Measurements from ENCODE around the gene TACC2.

TACC2 gene

DNA sequence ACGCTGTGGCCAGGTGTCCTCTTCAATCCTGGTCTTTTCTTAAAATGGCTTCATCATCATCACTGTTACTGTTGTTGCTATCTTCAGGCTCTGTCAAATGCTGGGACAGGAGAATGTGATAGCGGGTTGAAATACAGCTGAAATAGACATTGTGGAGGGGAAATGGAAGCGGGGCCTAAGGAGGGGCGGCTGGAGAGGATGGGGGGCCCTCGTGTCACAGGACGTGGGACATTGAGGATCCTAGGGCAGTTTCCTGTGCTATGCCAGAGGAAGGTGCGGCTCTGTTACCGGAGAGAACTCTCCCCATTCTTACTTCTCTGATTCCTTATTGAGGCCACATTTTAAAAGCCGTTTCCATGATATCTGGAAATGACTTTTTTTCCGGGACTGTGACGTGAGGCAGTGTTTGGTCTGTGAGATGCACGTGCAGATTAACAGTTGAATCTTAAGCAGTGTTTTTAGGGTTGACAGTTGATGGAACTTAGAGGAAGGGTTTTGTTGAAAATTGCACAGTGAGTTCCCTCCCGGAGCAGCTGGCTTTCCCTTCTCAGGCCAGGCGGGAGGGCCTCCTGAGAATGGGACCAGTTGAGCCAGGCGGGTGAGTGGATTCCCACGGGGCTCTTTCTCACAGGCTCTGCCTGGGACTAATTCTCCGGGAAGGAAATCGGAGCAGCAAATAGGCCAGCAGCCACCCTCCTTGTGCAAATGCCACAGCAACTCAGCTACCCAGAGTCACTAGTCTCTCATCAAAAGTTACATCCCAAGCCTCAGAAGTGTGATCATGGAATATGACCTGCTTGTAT lies 125.2 kb downstream of the TACC2 start:
- no peak for TF ChIP-seq Cebpa-rat (IDR thresholded peaks at IDR 0.05)
- H3K9me3 ChIP-seq: peaks cover 13% of the 10 kb centered on the region; the same call in 1 of the 2 replicates
- peaks cover 12% of the 10 kb centered on the region; the same call in 1 of the 2 replicates for H3K4me1 ChIP-seq
- H3K27me3 ChIP-seq: peaks cover 52% of the 10 kb centered on the region
- peak overlapping the region; percentile 71 for H3K4me3 ChIP-seq
- no peak overlapping the region; the same call in 1 of the 2 replicates for H3K9ac ChIP-seq
- peak overlapping the region; percentile 88 for H3K4me2 ChIP-seq
- H3K36me3 ChIP-seq: no peaks in the 10 kb centered on the region
- no peaks in the 10 kb centered on the region for H4K20me1 ChIP-seq
- no peak overlapping the region for H3K27ac ChIP-seq

DNA sequence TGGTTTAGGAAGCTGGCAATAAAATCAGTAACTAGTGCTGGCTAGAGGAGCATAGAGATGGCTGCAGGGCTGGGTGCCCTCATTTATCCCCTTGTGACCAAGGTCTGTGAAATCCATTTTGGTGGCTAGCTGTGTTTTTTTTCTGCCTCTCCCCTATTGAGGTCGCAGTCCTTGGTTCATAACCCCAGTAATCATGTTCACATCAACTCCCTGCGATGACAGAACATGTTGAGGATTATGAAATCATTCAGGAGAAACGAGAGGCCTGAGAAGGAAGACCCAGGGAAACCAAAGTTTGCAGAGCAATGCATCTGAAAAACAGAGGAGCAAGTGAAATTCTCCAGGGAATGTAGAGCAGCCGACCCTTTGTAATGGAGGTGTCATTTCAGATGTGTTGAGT lies 126.9 kb downstream of the TACC2 start:
- Histone ChIP-seq H3K4me1 (peaks cover 12% of the 10 kb centered on the region; the same call in 1 of the 2 replicates), H3K36me3 (no peaks in the 10 kb centered on the region), H3K4me3 (no peak overlapping the region), H3K9ac (no peak overlapping the region), H4K20me1 (no peaks in the 10 kb centered on the region), H3K4me2 (no peak overlapping the region), H3K27me3 (peaks cover 50% of the 10 kb centered on the region), H3K27ac (no peak overlapping the region), H3K9me3 (peaks cover 13% of the 10 kb centered on the region; the same call in 1 of the 2 replicates)
- TF ChIP-seq Cebpa-rat (IDR thresholded peaks at IDR 0.05): no peak

DNA sequence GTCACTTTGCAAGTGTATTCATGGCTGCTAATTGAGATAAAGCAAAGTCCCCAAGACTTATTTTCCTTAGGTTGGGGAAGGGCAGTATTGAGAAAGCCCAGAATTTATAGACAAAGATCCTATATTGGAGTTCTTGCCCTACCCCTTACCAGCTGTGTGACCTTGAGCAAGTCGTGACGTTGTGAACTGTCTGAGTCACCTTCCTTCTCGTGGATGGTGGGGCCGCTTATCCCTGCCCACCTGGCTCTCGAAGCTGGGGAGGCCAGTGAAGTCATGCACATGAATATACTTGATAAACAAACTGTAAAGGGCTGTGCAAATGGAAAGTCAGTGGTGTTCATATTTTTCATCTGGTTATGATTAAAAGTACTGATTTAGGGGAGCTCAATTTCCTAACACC lies 127.4 kb downstream of the TACC2 start:
- H3K4me2 ChIP-seq: no peak overlapping the region
- peaks cover 46% of the 10 kb centered on the region for H3K27me3 ChIP-seq
- H3K9me3 ChIP-seq: peaks cover 13% of the 10 kb centered on the region; the same call in 1 of the 2 replicates
- H4K20me1 ChIP-seq: no peaks in the 10 kb centered on the region
- no peaks in the 10 kb centered on the region for H3K36me3 ChIP-seq
- H3K9ac ChIP-seq: no peak overlapping the region
- no peak overlapping the region for H3K27ac ChIP-seq
- H3K4me3 ChIP-seq: no peak overlapping the region
- peaks cover 12% of the 10 kb centered on the region; the same call in 1 of the 2 replicates for H3K4me1 ChIP-seq
- TF ChIP-seq Cebpa-rat (IDR thresholded peaks at IDR 0.05): no peak

DNA sequence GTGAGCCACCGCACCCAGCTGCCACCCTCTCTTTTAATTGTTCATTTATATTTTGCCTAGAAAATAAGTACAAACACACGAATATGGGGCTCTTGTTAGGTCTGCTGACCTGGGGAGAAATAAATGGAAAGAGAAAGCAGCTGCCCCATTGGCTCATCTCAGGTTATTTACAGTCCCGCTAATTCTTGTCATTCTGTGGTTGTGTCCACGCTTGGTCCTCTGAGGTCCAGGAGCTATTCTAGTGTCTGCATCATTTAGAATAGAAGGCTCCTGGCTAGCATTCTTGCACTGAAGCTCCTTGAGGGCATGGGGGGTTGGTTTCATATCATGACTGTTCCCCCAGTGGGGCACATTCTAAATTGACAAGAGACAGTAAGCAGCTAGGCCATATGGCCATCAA lies 128.5 kb downstream of the TACC2 start:
- Histone ChIP-seq H3K4me1 (peaks cover 14% of the 10 kb centered on the region), H3K9ac (no peak overlapping the region), H3K9me3 (peaks cover 12% of the 10 kb centered on the region; the same call in 1 of the 2 replicates), H3K36me3 (no peaks in the 10 kb centered on the region), H4K20me1 (no peaks in the 10 kb centered on the region), H3K4me3 (no peak overlapping the region), H3K27me3 (peaks cover 37% of the 10 kb centered on the region), H3K4me2 (no peak overlapping the region), H3K27ac (no peak overlapping the region)
- TF ChIP-seq Cebpa-rat (IDR thresholded peaks at IDR 0.05): no peak

DNA sequence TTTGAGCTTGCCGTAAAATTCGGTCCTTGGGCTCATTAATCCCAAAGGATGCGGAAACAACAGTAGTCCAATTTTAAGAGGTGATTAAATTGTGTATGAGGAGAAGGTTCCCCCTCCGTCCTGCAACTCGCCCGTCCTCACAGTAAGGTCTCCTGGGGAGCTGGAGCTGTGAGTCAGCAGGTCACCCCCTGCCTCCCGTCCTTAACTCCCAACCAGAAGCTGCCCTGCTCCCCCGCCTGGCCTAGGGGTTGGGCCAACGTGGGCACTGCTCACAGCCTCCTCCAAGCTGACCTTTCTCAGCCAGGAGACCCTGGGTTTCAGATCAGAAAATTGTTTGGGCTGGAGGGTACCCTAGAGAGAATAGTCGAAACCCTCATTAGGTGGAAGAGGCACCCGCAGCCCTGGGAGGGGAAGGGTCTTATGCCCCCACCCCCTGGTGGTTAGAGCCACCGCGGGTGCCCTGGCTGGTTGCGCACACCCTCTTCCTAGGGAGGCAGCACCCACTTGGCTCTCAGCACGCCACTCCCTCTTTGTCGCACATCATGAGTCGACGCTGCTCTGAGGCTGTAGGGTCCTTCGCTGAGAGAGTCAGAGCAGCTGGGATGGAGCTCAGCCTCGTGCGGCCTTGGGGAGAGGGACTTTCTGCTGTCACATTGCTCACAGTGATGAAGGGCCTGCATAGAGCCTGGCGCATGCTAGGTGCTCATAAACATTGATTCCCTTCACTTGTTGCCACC lies 131.2 kb downstream of the TACC2 start:
- no peak overlapping the region for H3K27ac ChIP-seq
- peaks cover 19% of the 10 kb centered on the region for H3K4me1 ChIP-seq

DNA sequence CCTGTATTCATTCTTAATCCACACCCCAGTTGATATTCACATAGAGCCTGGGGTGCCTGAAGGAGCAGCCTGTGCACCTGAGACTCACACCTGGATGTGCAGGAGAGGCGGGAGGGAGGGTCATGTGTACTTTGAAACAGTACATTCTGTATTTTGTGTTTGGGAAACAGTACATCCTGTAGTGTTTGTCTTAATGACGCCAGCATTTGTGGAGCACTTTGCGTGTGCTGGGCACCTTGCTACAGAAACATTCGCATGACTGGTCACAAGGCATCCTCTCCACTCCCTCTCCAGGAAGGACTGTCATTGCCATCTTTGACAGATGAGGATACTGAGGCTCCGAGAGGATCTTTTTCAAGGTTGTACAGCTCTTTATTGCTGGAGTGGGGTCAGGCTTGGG lies 132.1 kb downstream of the TACC2 start:
- Histone ChIP-seq H3K4me3 (no peak overlapping the region), H3K27me3 (0 out of 2 replicates have a peak, but pooled peaks cover 1% of the 10 kb centered on the region), H3K27ac (no peak overlapping the region), H3K9ac (no peak overlapping the region), H3K4me1 (peaks cover 15% of the 10 kb centered on the region), H3K9me3 (no peaks in the 10 kb centered on the region), H3K4me2 (no peak overlapping the region), H4K20me1 (no peaks in the 10 kb centered on the region), H3K36me3 (no peaks in the 10 kb centered on the region)
- no peak for TF ChIP-seq Cebpa-rat (IDR thresholded peaks at IDR 0.05)

More for the DNA sequence above, 131.2 kb downstream of the TACC2 start:
- H3K9me3 ChIP-seq: no peaks in the 10 kb centered on the region
- H3K4me2 ChIP-seq: no peak overlapping the region
- peaks cover 10% of the 10 kb centered on the region; the same call in 1 of the 2 replicates for H3K27me3 ChIP-seq
- H4K20me1 ChIP-seq: no peaks in the 10 kb centered on the region
- H3K9ac ChIP-seq: no peak overlapping the region
- TF ChIP-seq Cebpa-rat (IDR thresholded peaks at IDR 0.05): no peak
- H3K4me3 ChIP-seq: no peak overlapping the region
- H3K36me3 ChIP-seq: no peaks in the 10 kb centered on the region

DNA sequence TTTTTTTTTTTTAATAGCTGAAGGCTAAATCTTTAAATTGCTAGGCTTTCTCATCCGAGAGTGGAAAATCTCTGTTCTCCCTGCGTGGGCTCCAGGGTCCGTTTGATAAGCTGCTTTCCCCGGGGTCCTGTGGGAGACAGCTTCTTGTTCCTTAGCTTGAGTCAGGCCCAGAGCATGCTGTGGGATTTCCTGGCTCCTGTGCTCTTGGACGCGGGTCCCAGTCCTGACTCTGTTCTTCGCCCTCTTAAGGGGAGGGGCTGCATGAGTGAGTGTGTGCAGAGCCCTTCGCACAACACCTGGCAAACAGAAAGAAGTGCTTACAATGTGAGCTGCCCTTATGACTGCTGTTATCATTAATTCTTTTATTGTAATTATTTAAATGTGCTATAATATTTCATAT lies 133.5 kb downstream of the TACC2 start:
- no peak overlapping the region for H3K9ac ChIP-seq
- no peak overlapping the region for H3K4me3 ChIP-seq
- H3K27me3 ChIP-seq: no peaks in the 10 kb centered on the region
- H3K4me2 ChIP-seq: peak overlapping the region; percentile 36; the same call in 1 of the 2 replicates
- no peaks in the 10 kb centered on the region for H3K9me3 ChIP-seq
- no peaks in the 10 kb centered on the region for H3K36me3 ChIP-seq
- TF ChIP-seq Cebpa-rat (IDR thresholded peaks at IDR 0.05): no peak
- no peaks in the 10 kb centered on the region for H4K20me1 ChIP-seq
- H3K27ac ChIP-seq: no peak overlapping the region
- H3K4me1 ChIP-seq: peaks cover 14% of the 10 kb centered on the region

DNA sequence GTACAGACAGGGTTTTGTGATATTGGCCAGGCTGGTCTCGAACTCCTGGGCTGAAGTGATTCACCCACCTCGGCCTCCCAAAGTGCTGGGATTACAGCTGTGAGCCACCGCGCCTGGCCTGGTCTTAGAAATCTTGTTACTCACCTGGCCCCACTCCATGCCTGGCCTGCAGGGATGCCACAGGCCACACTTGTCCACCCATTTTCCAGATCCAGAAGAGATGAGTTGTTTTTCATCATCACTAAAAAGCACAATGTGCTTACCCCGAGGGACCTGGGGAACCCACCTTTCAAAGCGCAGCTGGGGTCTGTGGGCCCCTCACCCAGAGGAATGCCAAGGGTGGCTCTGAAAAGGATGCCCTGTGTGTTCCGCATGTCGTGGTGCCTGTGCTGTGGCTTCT lies 134.2 kb downstream of the TACC2 start:
- H3K27ac ChIP-seq: no peak overlapping the region
- no peak overlapping the region for H3K4me3 ChIP-seq
- no peak overlapping the region for H3K9ac ChIP-seq
- H3K4me1 ChIP-seq: peaks cover 15% of the 10 kb centered on the region
- H3K9me3 ChIP-seq: no peaks in the 10 kb centered on the region
- H4K20me1 ChIP-seq: no peaks in the 10 kb centered on the region
- no peaks in the 10 kb centered on the region for H3K27me3 ChIP-seq
- H3K36me3 ChIP-seq: no peaks in the 10 kb centered on the region
- H3K4me2 ChIP-seq: no peak overlapping the region
- TF ChIP-seq Cebpa-rat (IDR thresholded peaks at IDR 0.05): no peak

DNA sequence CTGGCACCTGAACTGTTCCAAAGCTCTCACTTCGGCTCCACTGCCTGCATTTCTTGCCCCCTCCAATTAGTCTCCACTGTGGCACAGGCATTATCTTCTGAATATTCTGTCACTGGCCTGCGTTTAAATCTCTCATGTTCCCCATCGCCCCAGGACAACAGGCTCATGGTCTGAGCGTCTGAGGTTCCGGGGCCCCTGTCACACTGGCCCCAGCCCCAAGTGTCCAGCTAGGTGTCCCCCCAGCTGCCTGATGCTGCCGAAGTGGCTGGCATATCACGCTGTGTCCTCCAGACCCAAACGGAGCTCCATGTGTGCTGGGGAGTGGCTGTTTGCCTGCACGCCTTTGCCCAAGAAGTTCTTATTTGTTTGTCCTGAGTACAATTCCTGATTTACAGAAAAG lies 135.4 kb downstream of the TACC2 start:
- Histone ChIP-seq H3K4me3 (no peak overlapping the region), H3K36me3 (no peaks in the 10 kb centered on the region), H3K4me1 (peaks cover 11% of the 10 kb centered on the region), H3K27me3 (no peaks in the 10 kb centered on the region), H3K27ac (no peak overlapping the region), H4K20me1 (no peaks in the 10 kb centered on the region), H3K9me3 (no peaks in the 10 kb centered on the region), H3K9ac (no peak overlapping the region), H3K4me2 (no peak overlapping the region)
- no peak for TF ChIP-seq Cebpa-rat (IDR thresholded peaks at IDR 0.05)

DNA sequence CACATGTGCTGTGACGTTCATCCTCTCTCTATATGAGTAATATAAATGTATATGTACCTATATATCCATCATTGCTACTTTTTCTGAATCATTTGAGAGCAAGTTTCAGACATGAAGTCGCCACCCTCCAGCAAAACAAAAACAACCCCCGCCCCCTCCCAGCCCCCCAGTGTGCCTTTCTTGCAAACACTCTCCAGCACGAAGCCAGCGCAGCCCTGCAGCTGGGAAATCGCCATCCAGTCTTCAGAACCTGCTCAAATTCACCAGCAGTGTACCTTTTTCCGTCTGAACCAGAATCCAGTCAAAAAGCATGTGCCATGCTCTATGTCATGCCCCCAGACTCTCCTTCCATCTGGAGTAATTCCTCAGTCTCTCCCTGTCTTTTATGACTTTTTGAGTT lies 135.8 kb downstream of the TACC2 start:
- no peaks in the 10 kb centered on the region for H3K9me3 ChIP-seq
- peaks cover 11% of the 10 kb centered on the region for H3K4me1 ChIP-seq
- TF ChIP-seq Cebpa-rat (IDR thresholded peaks at IDR 0.05): no peak
- no peaks in the 10 kb centered on the region for H4K20me1 ChIP-seq
- H3K9ac ChIP-seq: no peak overlapping the region
- no peak overlapping the region for H3K4me3 ChIP-seq
- H3K4me2 ChIP-seq: no peak overlapping the region
- H3K27ac ChIP-seq: no peak overlapping the region
- no peaks in the 10 kb centered on the region for H3K27me3 ChIP-seq
- no peaks in the 10 kb centered on the region for H3K36me3 ChIP-seq

Measured in BLaER1 (cell line).